Natural killer cell (primary cell): ENCODE data around the gene DNAH11. TPM values are rescaled to one million over a fixed set of nuclear protein-coding genes. Genes with fewer than 3 reads are reported as not detected.

Experiments used
- ATAC-seq, 3 donors: fragments of 150-1000 bp in 2 of 3; fragments of 200-7000 bp in 1 of 3; cut with Tn5 transposase; 1 replicate in 1 of 3; 2 replicates in 2 of 3; pipeline ENCODE4 v1.10.0; 2021; ENCODE audit warnings: mild to moderate bottlenecking in 2 of 3, moderate library complexity in 2 of 3
- DNase-seq, 2 donors: peaks; one replicate each; pipeline versions ENCODE4 v3.0.0 to v3.0.0-alpha.2; 2013 to 2021; ENCODE audit warnings: mixed read lengths in 1 of 2
- H3K27ac ChIP-seq: one replicate; pipeline ENCODE4 v1.5.1; 2013; ENCODE audit warnings: mild to moderate bottlenecking, low read length
- H3K27me3 ChIP-seq: one replicate; pipeline ENCODE4 v1.6.1; 2013; ENCODE audit warnings: low read length; ENCODE audit not compliant: control insufficient read depth, insufficient read depth
- H3K36me3 ChIP-seq: one replicate; pipeline ENCODE4 v1.6.1; 2013; ENCODE audit warnings: low read length; ENCODE audit not compliant: control insufficient read depth, insufficient read depth
- H3K4me1 ChIP-seq: one replicate; pipeline ENCODE4 v1.6.1; 2013; ENCODE audit warnings: low read length; ENCODE audit not compliant: control insufficient read depth, insufficient read depth
- H3K4me3 ChIP-seq: one replicate; pipeline ENCODE4 v1.5.1; 2013; ENCODE audit warnings: low read length
- H3K9me3 ChIP-seq: one replicate; pipeline ENCODE4 v1.6.1; 2013; ENCODE audit warnings: low read length; ENCODE audit not compliant: control insufficient read depth, insufficient read depth
- H3K27ac Mint-ChIP-seq, 2 donors: one replicate each; pipeline ENCODE4 v1.8.0; 2022; ENCODE audit warnings: mild to moderate bottlenecking in 2 of 2, mixed read lengths in 2 of 2, moderate library complexity in 1 of 2
- H3K27me3 Mint-ChIP-seq, 2 donors: one replicate each; pipeline ENCODE4 v1.8.0; 2022; ENCODE audit warnings: low read depth in 2 of 2, mixed read lengths in 2 of 2
- H3K36me3 Mint-ChIP-seq: one replicate; pipeline ENCODE4 v1.8.0; 2022; ENCODE audit warnings: mixed read lengths
- H3K4me1 Mint-ChIP-seq, 2 donors: one replicate each; pipeline ENCODE4 v1.8.0; 2022; ENCODE audit warnings: mixed read lengths in 2 of 2
- H3K4me3 Mint-ChIP-seq: one replicate; pipeline ENCODE4 v1.8.0; 2022; ENCODE audit warnings: mild to moderate bottlenecking, moderate library complexity, mixed read lengths
- H3K9me3 Mint-ChIP-seq, 2 donors: one replicate each; pipeline ENCODE4 v1.8.0; 2022; ENCODE audit warnings: mixed read lengths in 2 of 2
- WGBS: methylation state at CpG from one replicate; pipeline ENCODE4 v1.1.7; 2013; ENCODE audit warnings: missing lambda C conversion rate; ENCODE audit not compliant: insufficient coverage; 5-methylcytosine and 5-hydroxymethylcytosine counted together
- intact Hi-C: fragments of 100-400 bp; cut with micrococcal nuclease; formaldehyde crosslinking; loops from one replicate; pipeline ENCODE4 v1.14.2; 2022
- total RNA-seq, 4 donors: library from RNA; stranded (reverse); fragments of 120-200 nt in 1 of 4; gene quantifications; one replicate each; pipeline versions ENCODE4 v1.2.3 to v1.2.4, GENCODE V29; 2013 to 2022
- TF ChIP-seq, protein P1 (sequence below): fragments of 200-600 bp; IDR thresholded peaks from one replicate; pipeline ENCODE4 v1.8.0; 2022; ENCODE audit warnings: antibody characterized with exemption

Gene DNAH11
- total RNA-seq, 3 donors from 2014 or later (not counting 1 experiment from before 2014, with no cell fraction given), result 0.09 to 0.48 (median 0.39) TPM

DNA sequence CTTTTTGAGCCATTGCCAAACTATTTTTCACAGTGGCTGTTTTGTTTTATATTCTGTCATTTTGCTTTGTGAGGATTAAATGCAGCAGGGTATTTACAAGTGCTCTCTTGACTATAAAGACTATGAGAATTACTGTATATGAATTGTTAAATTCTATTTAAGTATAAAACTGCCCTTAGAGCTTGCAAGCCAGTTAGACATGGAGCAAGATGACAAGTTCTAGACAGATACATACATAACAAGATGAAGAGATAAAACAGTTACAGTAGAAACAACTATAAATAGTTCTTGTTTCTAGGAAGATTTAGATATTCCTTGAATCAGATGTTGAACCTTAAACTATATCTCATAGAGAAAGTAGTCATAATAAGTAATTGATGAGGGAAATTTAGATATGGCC, 60.6 kb downstream of the DNAH11 start:
- Histone ChIP-seq H3K4me3 (no peak overlapping the region), H3K4me1 (no peaks in the 10 kb centered on the region), H3K27ac (no peak overlapping the region), H3K9me3 (no peaks in the 10 kb centered on the region), H3K27me3 (no peaks in the 10 kb centered on the region), H3K36me3 (no peaks in the 10 kb centered on the region)
- no peak for DNase-seq
- no peaks in the 10 kb centered on the region for H3K36me3 Mint-ChIP-seq
- H3K27ac Mint-ChIP-seq, result no peak overlapping the region
- H3K27me3 Mint-ChIP-seq, result peaks cover 9 to 12% of the 10 kb centered on the region in 2 donors
- no peaks in the 10 kb centered on the region for H3K9me3 Mint-ChIP-seq
- no peak for ATAC-seq
- TF ChIP-seq, protein P1, sequence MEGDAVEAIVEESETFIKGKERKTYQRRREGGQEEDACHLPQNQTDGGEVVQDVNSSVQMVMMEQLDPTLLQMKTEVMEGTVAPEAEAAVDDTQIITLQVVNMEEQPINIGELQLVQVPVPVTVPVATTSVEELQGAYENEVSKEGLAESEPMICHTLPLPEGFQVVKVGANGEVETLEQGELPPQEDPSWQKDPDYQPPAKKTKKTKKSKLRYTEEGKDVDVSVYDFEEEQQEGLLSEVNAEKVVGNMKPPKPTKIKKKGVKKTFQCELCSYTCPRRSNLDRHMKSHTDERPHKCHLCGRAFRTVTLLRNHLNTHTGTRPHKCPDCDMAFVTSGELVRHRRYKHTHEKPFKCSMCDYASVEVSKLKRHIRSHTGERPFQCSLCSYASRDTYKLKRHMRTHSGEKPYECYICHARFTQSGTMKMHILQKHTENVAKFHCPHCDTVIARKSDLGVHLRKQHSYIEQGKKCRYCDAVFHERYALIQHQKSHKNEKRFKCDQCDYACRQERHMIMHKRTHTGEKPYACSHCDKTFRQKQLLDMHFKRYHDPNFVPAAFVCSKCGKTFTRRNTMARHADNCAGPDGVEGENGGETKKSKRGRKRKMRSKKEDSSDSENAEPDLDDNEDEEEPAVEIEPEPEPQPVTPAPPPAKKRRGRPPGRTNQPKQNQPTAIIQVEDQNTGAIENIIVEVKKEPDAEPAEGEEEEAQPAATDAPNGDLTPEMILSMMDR, result no peak
- H3K4me1 Mint-ChIP-seq, result peaks cover 6% of the 10 kb centered on the region in 2 donors
- no peak overlapping the region for H3K4me3 Mint-ChIP-seq
- intact Hi-C loops, result no loop called here

DNA sequence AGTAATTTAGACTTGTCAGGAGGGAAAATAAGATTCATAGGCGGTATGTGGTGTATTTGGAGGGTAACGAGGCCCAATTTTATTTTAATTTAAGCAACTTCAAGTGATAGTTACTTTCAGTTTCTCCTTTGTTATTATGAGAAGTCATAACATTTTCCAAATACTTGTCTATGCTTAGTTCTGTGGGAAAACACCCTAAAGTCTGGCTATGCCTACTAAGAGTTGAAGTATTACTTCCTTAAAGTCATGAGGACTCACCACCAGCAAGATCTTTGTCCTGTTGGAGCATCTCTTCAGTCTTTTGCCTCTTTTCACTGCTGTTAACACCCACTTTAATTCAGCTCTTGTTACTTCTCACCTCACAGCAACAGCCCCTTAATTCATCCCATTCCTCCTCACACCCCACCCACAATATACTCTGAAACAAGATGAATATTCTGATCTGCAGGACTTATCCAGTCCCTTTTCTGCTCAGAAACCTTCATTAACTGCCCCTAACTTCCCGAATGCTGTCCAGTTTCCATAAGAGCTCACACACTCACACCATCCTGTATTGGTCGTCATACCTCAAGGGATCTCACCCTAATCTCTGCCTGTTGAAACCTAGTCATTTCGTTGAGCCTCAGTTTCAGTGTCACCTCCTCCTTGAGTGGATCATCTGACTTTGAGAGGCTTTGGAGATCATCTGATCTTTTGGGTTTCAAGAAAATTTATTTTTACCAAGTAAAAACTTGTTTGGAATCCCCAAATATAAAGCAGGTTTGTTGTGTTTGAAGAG, 61.3 kb downstream of the DNAH11 start:
- H3K27ac ChIP-seq, result no peak overlapping the region
- WGBS, result 84% methylated on average over 4 of the region's 5 CpGs
- ATAC-seq (no peak), DNase-seq (no peak)
- no peaks in the 10 kb centered on the region for H3K36me3 ChIP-seq
- peaks cover 6% of the 10 kb centered on the region in 2 donors for H3K4me1 Mint-ChIP-seq
- H3K4me1 ChIP-seq, result no peaks in the 10 kb centered on the region
- H3K4me3 ChIP-seq, result no peak overlapping the region
- H3K4me3 Mint-ChIP-seq, result no peak overlapping the region
- peaks cover 10 to 14% of the 10 kb centered on the region in 2 donors for H3K27me3 Mint-ChIP-seq
- no peaks in the 10 kb centered on the region for H3K27me3 ChIP-seq
- TF ChIP-seq, protein P1, result no peak
- no peaks in the 10 kb centered on the region for H3K9me3 Mint-ChIP-seq
- H3K9me3 ChIP-seq, result no peaks in the 10 kb centered on the region
- H3K27ac Mint-ChIP-seq, result no peak overlapping the region
- no peaks in the 10 kb centered on the region for H3K36me3 Mint-ChIP-seq
- intact Hi-C loops, result no loop called here

DNA sequence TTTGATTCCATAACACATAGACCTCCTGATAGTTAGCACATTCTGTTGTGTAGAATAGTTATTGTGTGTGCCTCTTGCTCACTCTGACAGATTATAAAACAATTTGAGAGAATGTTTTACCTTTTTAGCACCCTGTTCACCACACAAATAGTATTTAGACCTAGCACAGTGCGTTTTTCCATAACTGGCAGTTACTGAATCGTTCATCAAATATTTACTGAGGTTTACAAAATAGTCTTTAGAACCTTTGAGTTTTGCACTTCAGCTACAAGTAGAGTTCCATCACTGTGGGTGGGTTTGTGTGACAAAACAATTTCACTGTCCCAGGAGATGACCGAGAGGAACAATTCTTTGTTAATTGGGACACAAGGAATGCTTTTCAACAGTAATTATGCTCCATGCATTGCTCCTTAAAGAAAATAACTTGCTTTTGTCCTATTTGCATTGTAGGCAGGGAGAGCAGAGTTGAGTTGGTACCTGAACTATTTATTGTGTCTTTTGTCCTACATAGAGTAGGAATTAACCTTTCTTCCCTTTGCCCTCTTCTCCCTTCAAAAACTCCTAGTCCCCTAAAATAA, 62.3 kb downstream of the DNAH11 start:
- no peak overlapping the region for H3K4me3 Mint-ChIP-seq
- H3K9me3 Mint-ChIP-seq, result no peaks in the 10 kb centered on the region
- H3K4me3 ChIP-seq, result no peak overlapping the region
- peaks cover 10 to 22% of the 10 kb centered on the region in 2 donors for H3K27me3 Mint-ChIP-seq
- intact Hi-C loops, result no loop called here
- H3K9me3 ChIP-seq, result no peaks in the 10 kb centered on the region
- H3K27ac ChIP-seq, result no peak overlapping the region
- 89% methylated on average over 3 of the region's 3 CpGs for WGBS
- H3K27ac Mint-ChIP-seq, result no peak overlapping the region
- no peak for ATAC-seq
- H3K36me3 ChIP-seq, result no peaks in the 10 kb centered on the region
- peaks cover 6% of the 10 kb centered on the region in 2 donors for H3K4me1 Mint-ChIP-seq
- H3K27me3 ChIP-seq, result no peaks in the 10 kb centered on the region
- no peaks in the 10 kb centered on the region for H3K4me1 ChIP-seq
- DNase-seq, result no peak
- TF ChIP-seq, protein P1, result no peak
- no peaks in the 10 kb centered on the region for H3K36me3 Mint-ChIP-seq
